Uterus (tissue), 4 donors: ENCODE data around the gene CACNA1C. TPM values are rescaled to one million over a fixed set of nuclear protein-coding genes. Genes with fewer than 3 reads are reported as not detected.
A peak's percentile ranks its signal among the peaks of the same experiment; 100 is the strongest.

Source experiments
- DNase-seq, 2 donors: peaks; one replicate each; pipeline ENCODE4 v3.0.0-alpha.2; 2019 to 2020
- H3K27ac ChIP-seq, 2 donors: fragments of 200-600 bp; sonication (generic); 1 replicate in 1 of 2; 2 replicates in 1 of 2; pipeline ENCODE4 v1.5.1; 2016 to 2018
- H3K27me3 ChIP-seq, 2 donors: fragments of 200-600 bp; sonication (generic); one replicate each; pipeline ENCODE4 v1.5.1; 2018 to 2019; ENCODE audit warnings: control low read depth in 1 of 2
- H3K36me3 ChIP-seq, 2 donors: fragments of 200-600 bp; sonication (generic); one replicate each; pipeline ENCODE4 v1.5.1; 2019; ENCODE audit warnings: control low read depth in 1 of 2
- H3K4me1 ChIP-seq, 2 donors: fragments of 200-600 bp; sonication (generic); one replicate each; pipeline ENCODE4 v1.5.1; 2018 to 2019; ENCODE audit warnings: control low read depth in 1 of 2
- H3K4me3 ChIP-seq, 2 donors: fragments of 200-600 bp; sonication (generic); 1 replicate in 1 of 2; 2 replicates in 1 of 2; pipeline ENCODE4 v1.5.1; 2018 to 2019; ENCODE audit warnings: mild to moderate bottlenecking in 1 of 2
- H3K9me3 ChIP-seq, 2 donors: fragments of 200-600 bp; sonication (generic); one replicate each; pipeline ENCODE4 v1.5.1; 2019; ENCODE audit warnings: control low read depth in 1 of 2
- CTCF ChIP-seq, 4 experiments: fragments of 200-600 bp in 2 of 4; fragments of 450-650 bp in 2 of 4; sonication (generic) in 2 of 4; IDR thresholded peaks; one replicate each; pipeline ENCODE4 v1.5.1; 2016 to 2019; ENCODE audit warnings: antibody characterized with exemption in 4 of 4, mild to moderate bottlenecking in 2 of 4, moderate library complexity in 1 of 4
- POLR2A ChIP-seq, 2 donors: fragments of 450-650 bp; IDR thresholded peaks; one replicate each; pipeline ENCODE4 v1.6.1; 2016; ENCODE audit warnings: antibody characterized with exemption in 2 of 2, mild to moderate bottlenecking in 1 of 2, moderate library complexity in 1 of 2
- intact Hi-C: fragments of 100-400 bp; cut with DNase I; formaldehyde crosslinking; loops from one replicate; pipeline ENCODE4 v1.15.1; 2023; ENCODE audit warnings: low total_unique reads
- total RNA-seq, 4 donors: library from RNA; depleted of rRNA in 3 of 4; stranded (reverse); fragments of >200 nt in 3 of 4; gene quantifications; one replicate each; pipeline versions ENCODE4 v1.1.0 to v1.2.4, GENCODE V29; 2014 to 2023
- donor health status: DM: yes; HTN: yes; CAD: no.

CACNA1C gene
- total RNA-seq, 4 donors from 2014 or later, result 15.9 to 121 (median 32.1) TPM

GRCh38 chr12:2225696-2226095, 172.9 kb downstream of the CACNA1C start:
- Histone ChIP-seq H3K9me3 (no peaks in the 10 kb centered on the region), H3K4me1 (no peaks in the 10 kb centered on the region), H3K4me3 (no peak overlapping the region), H3K27ac (peak overlapping the region in 1 of 2 donors; percentile 50), H3K36me3 (no peaks in the 10 kb centered on the region), H3K27me3 (no peaks in the 10 kb centered on the region)
- DNase-seq, result no peak
- TF ChIP-seq CTCF (IDR thresholded peaks at IDR 0.05) (no peak), POLR2A (IDR thresholded peaks at IDR 0.05) (no peak)
- intact Hi-C loops, result no loop called here

DNA sequence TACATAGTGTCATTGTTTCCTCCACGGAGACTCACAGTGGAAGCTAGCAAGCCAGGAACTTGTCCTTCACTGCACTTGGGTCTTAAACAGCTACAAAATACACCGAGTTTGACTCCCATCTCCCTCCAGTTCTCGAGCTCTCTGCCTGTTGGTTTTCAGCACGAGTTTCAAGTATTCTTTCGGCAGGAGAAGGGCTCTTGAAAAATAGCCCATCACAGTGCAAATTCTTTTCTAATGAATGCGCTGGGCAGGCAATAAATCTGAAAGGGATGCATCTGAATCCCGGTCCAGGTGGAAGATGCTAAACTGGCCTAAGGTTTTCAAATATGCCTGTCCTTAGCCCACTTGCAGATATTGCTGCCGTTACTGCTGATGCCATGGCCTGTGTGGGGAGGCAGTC, 173.9 kb downstream of the CACNA1C start:
- H3K4me3 ChIP-seq, result no peak overlapping the region
- intact Hi-C loops, result no loop called here
- no peaks in the 10 kb centered on the region for H3K9me3 ChIP-seq
- no peaks in the 10 kb centered on the region for H3K4me1 ChIP-seq
- H3K36me3 ChIP-seq, result no peaks in the 10 kb centered on the region
- no peak for TF ChIP-seq POLR2A (IDR thresholded peaks at IDR 0.05)
- TF ChIP-seq CTCF (IDR thresholded peaks at IDR 0.05), result no peak
- peak overlapping the region; percentile 38 to 50 for H3K27ac ChIP-seq
- DNase-seq, result no peak
- H3K27me3 ChIP-seq, result no peaks in the 10 kb centered on the region

- Histone ChIP-seq H3K27me3 (no peaks in the 10 kb centered on the region), H3K4me3 (no peak overlapping the region), H3K9me3 (no peaks in the 10 kb centered on the region), H3K4me1 (no peaks in the 10 kb centered on the region), H3K36me3 (no peaks in the 10 kb centered on the region), H3K27ac (peak overlapping the region in 1 of 2 donors; percentile 24)
- DNase-seq, result no peak
- intact Hi-C loops, result no loop called here
- no peak for TF ChIP-seq CTCF (IDR thresholded peaks at IDR 0.05)
- no peak for TF ChIP-seq POLR2A (IDR thresholded peaks at IDR 0.05)
Measured at GRCh38 chr12:2227360-2227759, 174.6 kb downstream of the CACNA1C start.

GRCh38 chr12:2228535-2228934, 175.7 kb downstream of the CACNA1C start:
- DNase-seq, result no peak
- Histone ChIP-seq H3K9me3 (no peaks in the 10 kb centered on the region), H3K4me3 (no peak overlapping the region), H3K27me3 (no peaks in the 10 kb centered on the region), H3K27ac (no peak overlapping the region), H3K36me3 (no peaks in the 10 kb centered on the region), H3K4me1 (no peaks in the 10 kb centered on the region)
- intact Hi-C loops, result no loop called here
- TF ChIP-seq POLR2A (IDR thresholded peaks at IDR 0.05) (no peak), CTCF (IDR thresholded peaks at IDR 0.05) (no peak)

DNA sequence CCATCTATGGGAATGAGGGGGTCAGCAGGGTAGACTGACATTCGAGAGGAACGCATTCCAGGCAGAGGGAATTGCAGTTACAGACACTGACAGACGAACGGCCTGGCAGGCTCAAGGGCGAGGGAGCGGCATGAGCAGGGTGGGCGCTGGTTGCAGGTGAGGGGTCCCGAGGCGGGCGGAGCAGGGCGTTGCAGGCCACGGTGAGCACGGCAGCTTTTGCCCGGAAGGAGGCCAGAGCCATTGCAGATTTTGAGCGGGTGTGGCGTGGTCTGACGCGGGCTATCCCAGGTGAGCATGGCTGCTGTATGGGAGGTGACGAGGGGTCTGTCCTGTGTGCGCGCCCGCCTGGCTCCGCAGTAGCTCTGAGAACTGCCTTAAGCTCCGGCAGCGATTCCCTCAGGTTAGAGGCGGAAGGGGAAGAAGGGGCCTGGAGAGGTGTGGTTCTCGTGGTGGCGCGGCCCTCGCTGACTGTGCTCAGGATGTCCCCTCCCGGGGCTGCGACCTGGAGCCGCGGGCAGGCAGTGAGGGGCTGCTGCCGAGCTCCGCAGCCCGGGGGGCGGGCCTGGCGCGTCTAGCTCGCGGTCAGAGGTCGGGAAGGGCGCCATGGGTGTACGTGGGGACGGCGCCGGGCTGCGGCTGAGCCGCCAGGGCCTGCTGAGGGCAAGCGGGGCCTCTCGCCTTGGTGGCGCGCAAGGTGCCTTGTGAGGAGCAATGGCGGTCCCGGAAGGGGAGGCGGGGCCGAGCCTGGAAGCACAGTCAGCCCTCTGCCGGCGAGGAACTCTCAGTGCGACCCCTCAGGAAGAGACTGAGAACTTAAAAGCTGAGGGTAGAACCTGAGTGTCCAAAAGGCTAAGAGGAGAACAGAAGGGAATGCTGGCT, 177.1 kb downstream of the CACNA1C start:
- H3K27me3 ChIP-seq, result no peaks in the 10 kb centered on the region
- H3K4me1 ChIP-seq, result no peaks in the 10 kb centered on the region
- no peak overlapping the region for H3K27ac ChIP-seq
- intact Hi-C loops, result no loop called here
- no peak for DNase-seq
- no peak for TF ChIP-seq POLR2A (IDR thresholded peaks at IDR 0.05)
- TF ChIP-seq CTCF (IDR thresholded peaks at IDR 0.05), result no peak
- no peaks in the 10 kb centered on the region for H3K36me3 ChIP-seq
- H3K9me3 ChIP-seq, result no peaks in the 10 kb centered on the region
- H3K4me3 ChIP-seq, result no peak overlapping the region
